ENCODE data around the gene BEND3.
"Not testable (repeated sequence)": the region's sequence is repeated elsewhere in the genome, so short reads cannot be mapped to it uniquely, and the experiment has no call there.

The BEND3 gene
- 2.2 to 4.5 reads per million in 2 donors for total RNA-seq

GRCh38 chr6:107114926-107115694 lies at the start of gene BEND3:
Gene BEND3, minus strand, starts transcription at chr6:107115515. Its CDS starts 16,230 bp downstream, at chr6:107099285.
- peak; percentile 28 for DNase-seq

- not testable (repeated sequence) for DNase-seq
Measured at GRCh38 chr6:107164299-107164698, 49.0 kb upstream of the BEND3 start.

- no peak for DNase-seq
Measured at GRCh38 chr6:107161521-107161920, 46.2 kb upstream of the BEND3 start.

GRCh38 chr6:107156617-107157016 lies 41.3 kb upstream of the BEND3 start:
- DNase-seq, result no peak

- no peak for DNase-seq
Measured at GRCh38 chr6:107154801-107155160, 39.5 kb upstream of the BEND3 start.

- DNase-seq, result no peak
Measured at GRCh38 chr6:107154131-107154800, 39.0 kb upstream of the BEND3 start.

GRCh38 chr6:107152638-107153430 lies 37.5 kb upstream of the BEND3 start:
- DNase-seq, result no peak

- no peak for DNase-seq
Measured at GRCh38 chr6:107144666-107145065, 29.4 kb upstream of the BEND3 start.

GRCh38 chr6:107144014-107144413 lies 28.7 kb upstream of the BEND3 start:
- DNase-seq, result no peak

GRCh38 chr6:107140581-107140980 lies 25.3 kb upstream of the BEND3 start:
- no peak for DNase-seq

GRCh38 chr6:107136324-107136723 lies 21.0 kb upstream of the BEND3 start:
- DNase-seq, result not testable (repeated sequence)

- not testable (repeated sequence) for DNase-seq
Measured at GRCh38 chr6:107135048-107135680, 19.8 kb upstream of the BEND3 start.

GRCh38 chr6:107132330-107132954 lies 17.1 kb upstream of the BEND3 start:
- DNase-seq, result no peak

GRCh38 chr6:107129370-107129925 lies 14.1 kb upstream of the BEND3 start:
- DNase-seq, result no peak

- DNase-seq, result no peak
Measured at GRCh38 chr6:107128577-107128976, 13.3 kb upstream of the BEND3 start.

- DNase-seq, result no peak
Measured at GRCh38 chr6:107128175-107128574, 12.9 kb upstream of the BEND3 start.

- DNase-seq, result no peak
Measured at GRCh38 chr6:107125771-107126170, 10.5 kb upstream of the BEND3 start.

GRCh38 chr6:107124934-107125348 lies 9.6 kb upstream of the BEND3 start:
- no peak for DNase-seq

- no peak for DNase-seq
Measured at GRCh38 chr6:107123501-107123900, 8.2 kb upstream of the BEND3 start.

GRCh38 chr6:107122748-107123147 lies 7.4 kb upstream of the BEND3 start:
- no peak for DNase-seq

GRCh38 chr6:107121964-107122495 lies 6.7 kb upstream of the BEND3 start:
- DNase-seq, result no peak

GRCh38 chr6:107121266-107121665 lies 6.0 kb upstream of the BEND3 start:
- DNase-seq, result no peak
